Measurements from ENCODE around the gene CALHM1. TPM values are rescaled to one million over a fixed set of nuclear protein-coding genes. Genes with fewer than 3 reads are reported as not detected.

CALHM1 gene
- total RNA-seq, 1 donor from 2014 or later = not detected

GRCh38 chr10:103455235-103455634, 3.5 kb downstream of the CALHM1 start:
- DNase-seq = no peak

GRCh38 chr10:103454026-103454425, 4.7 kb downstream of the CALHM1 start:
- no peak for DNase-seq

DNA sequence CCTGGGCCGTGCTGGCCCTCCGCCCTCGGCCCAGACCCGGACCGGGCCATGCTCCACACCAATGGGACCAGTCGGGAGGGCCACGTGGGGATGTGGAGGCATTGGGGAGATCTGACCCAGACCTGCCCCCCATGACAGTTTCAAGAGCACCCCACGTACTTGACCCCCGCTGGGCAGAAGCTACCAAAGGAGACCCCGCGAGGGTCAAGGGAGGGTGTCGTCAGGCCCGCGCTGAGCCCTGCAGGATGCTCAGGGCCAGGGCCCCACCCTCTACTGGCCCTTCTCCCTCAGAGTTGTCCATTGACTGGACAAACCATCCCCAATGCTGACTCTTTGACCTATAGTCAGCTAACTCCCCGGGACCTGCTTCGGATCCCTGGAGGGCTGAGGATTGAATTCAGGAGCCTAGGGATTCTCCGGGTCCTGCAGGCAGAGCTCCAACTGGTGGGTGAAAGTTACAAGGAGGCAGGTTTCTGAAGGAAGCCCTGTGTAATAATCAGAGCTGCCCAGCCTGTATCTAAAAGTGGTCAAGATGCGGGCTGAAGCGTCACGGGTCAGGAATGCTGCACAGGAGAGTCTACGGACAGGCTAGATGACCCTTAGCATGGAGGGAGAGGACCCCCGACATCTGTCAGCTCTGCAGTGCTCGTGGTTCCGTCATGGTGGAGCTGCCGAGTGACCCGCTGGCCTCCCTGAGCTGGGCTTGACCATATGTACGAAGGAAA, 6.0 kb downstream of the CALHM1 start:
- DNase-seq = no peak

- peak; percentile 63 for DNase-seq
Observed at GRCh38 chr10:103451831-103452505, 6.7 kb downstream of the CALHM1 start, which contains the start of gene CALHM2. CALHM2 (minus strand) TSS chr10:103452370; CDS start chr10:103449941, 2,429 bp downstream.

DNA sequence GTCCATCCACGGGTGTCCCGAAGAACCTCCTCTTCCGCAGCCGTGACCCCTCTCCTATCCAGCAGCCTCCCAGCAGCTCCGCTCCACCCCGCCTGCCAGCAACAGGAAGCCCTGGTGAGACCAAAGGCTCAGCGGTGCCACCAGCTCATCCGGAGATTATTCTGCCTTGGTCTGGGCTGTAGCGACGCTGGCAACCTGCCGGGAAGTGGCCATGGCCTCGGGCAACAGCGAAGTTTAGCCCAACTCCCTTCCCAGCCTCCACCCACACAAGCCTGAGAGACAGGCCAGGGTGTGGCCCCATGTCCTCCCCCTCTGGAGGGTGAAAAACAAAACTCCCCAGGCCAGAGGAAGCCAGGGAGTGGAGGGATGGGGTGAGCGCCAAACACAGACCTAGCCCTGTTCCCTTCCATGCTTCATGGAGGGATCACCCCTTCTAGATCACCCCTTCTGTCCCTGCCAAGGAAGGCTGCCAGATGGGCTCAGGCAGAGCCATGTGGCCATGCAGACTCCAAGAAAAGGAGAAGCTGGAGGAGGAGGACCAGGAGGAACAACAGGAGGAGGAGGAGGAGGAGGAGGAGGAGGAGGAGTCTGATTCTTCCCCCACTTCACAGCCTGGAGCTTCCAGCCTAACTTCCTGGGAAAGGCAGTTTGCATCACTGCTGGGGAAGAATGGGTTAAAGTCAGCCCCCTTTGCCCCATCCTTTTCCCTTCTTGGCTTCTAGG, 7.4 kb downstream of the CALHM1 start:
- peak; percentile 73 for DNase-seq

DNA sequence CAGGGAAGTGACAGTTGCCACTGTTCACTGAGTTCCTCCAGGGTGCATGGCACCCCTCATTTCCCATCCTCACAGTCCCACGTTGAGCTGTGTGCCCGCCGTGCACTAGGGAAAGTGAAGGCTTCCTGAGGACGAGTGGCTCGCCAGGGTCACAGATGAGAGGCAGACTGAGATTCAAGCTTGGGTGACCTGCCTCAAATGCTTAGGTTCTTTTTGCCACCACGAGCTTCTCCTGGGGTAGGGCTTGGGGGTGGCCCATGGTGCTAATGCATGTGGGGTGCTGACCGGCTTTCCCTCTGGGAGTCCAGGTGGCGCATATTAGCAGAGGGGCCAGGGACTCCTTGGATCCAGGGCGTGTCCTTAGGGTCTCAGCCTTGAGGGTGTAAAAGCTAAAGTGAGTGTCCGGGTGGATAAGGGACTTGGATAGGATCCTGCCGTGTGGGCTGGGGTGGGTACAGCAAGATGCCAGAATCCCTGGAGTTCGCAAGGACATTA, 8.5 kb downstream of the CALHM1 start:
- no peak for DNase-seq

GRCh38 chr10:103449208-103450144, 9.2 kb downstream of the CALHM1 start:
- DNase-seq = no peak

- no peak for DNase-seq
Observed at GRCh38 chr10:103448746-103449145, 10.0 kb downstream of the CALHM1 start.

- DNase-seq = no peak
Observed at GRCh38 chr10:103447187-103447586, 11.5 kb downstream of the CALHM1 start.

DNA sequence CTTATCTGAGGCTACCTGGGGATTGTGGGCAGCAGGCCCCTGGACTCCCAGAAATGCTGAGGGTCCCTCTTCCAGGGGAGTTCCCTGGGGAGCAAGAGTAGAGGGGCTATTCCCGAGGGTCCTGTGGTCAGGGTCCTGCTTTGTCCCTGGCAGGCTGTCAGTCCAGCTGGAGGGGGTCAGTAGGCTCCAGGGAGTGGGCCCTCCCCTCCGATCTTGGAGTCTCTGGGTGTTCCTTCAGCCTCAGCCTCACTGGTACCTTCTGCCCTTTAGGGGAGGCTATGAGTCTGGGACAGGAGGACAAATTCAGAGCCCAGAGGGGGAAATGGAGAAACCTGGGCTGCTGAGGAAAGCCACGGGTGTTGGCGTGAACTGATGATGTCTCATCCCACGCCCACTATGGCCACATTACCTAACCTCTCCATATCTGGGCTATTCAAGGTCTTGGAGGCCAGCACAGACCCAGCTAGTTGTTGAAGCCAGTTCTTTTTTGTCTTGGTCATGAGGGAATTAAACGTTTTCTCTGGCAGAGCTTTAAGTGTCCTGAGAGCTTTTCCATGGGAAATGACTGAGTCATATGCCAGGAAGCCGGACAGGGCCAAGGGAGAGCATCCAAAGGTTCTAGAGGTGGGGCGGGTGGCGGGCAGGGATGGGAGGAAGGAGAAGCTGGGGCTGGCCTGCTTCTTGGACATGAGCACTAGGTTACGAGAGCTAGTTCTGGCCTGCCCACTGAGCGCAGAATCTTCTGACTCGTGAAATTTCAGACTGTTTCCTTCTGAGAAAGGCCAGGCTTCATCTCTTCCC, 12.7 kb downstream of the CALHM1 start:
- no peak for DNase-seq

- no peak for DNase-seq
Observed at GRCh38 chr10:103445366-103445765, 13.3 kb downstream of the CALHM1 start.

DNA sequence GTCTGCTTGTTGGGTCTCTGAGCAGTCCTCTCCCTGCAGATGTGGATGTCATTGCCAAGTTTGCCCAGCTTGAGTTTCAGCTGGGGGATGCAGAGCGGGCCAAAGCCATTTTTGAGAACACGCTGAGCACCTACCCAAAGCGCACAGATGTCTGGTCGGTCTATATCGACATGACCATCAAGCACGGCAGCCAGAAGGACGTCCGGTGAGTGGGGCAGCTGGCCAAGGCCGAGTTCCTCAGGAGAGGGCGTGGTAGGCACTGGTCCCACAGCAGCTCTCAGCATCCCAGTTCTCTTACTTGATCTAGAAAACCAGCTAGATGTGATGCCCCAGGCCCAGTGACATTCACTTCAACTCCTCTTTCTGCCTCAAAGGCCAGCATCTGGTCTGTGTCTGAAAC, 14.2 kb downstream of the CALHM1 start:
- DNase-seq = no peak

- DNase-seq = no peak
Observed at GRCh38 chr10:103443475-103444185, 15.1 kb downstream of the CALHM1 start.

DNA sequence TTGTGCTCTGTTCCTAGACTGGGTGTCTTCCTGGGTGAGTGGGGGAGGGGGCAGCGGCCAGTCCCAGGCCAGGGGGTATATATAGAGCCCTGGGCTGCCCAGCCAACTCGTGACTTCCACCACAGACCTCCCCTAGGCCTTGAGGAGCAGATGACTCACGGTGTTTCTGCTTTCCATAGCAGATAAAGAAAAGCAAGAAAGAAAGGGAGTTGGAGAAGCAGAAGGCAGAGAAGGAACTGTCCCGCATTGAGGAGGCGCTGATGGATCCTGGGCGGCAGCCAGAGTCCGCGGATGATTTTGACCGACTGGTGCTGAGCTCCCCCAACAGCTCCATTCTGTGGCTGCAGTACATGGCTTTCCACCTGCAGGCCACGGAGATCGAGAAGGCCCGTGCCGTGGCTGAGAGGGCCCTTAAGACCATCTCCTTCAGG, 16.7 kb downstream of the CALHM1 start:
- DNase-seq = no peak

- DNase-seq = no peak
Observed at GRCh38 chr10:103441611-103442010, 17.1 kb downstream of the CALHM1 start.

- DNase-seq = no peak
Observed at GRCh38 chr10:103441206-103441605, 17.5 kb downstream of the CALHM1 start.

GRCh38 chr10:103440416-103440815, 18.3 kb downstream of the CALHM1 start:
- DNase-seq = no peak

- no peak for DNase-seq
Observed at GRCh38 chr10:103439776-103440175, 18.9 kb downstream of the CALHM1 start.

- no peak for DNase-seq
Observed at GRCh38 chr10:103433858-103434257, 24.8 kb downstream of the CALHM1 start.

GRCh38 chr10:103431902-103432301, 26.8 kb downstream of the CALHM1 start:
- no peak for DNase-seq
